Fibroblast of lung (primary cell): ENCODE measurements around the gene DEFB131B.

Experiments
- CTCF ChIP-seq, 2 donors: IDR thresholded peaks in 1 of 2; conservative IDR thresholded peaks in 1 of 2; 1 replicate in 1 of 2; 2 replicates in 1 of 2; pipeline ENCODE4 v1.5.1; 2011 to 2012; ENCODE audit warnings: low read length in 2 of 2, control low read depth in 1 of 2, inconsistent platforms in 1 of 2, low read depth in 1 of 2, mild to moderate bottlenecking in 1 of 2
- EZH2 ChIP-seq: IDR thresholded peaks from 2 replicates; pipeline ENCODE4 v1.5.1; 2012; ENCODE audit warnings: low read length, control low read depth, mild to moderate bottlenecking; ENCODE audit errors: missing control alignments

GRCh38 chr11:71929491-71929890 is 51.2 kb downstream of the DEFB131B start:
- TF ChIP-seq CTCF (conservative IDR thresholded peaks at IDR 0.05 in 1 of 2, IDR thresholded peaks at IDR 0.05 in 1 of 2; ENCODE audit: low read depth in 1 of 2, low read length in 2 of 2) (no peak), EZH2 (no peak)
